HepG2 (cell line): ENCODE measurements around the gene DNAJB2. TPM values are rescaled to one million over a fixed set of nuclear protein-coding genes. Genes with fewer than 3 reads are reported as not detected.
A peak's percentile ranks its signal among the peaks of the same experiment; 100 is the strongest.

ENCODE experiments used
- ATRX ChIP-seq: sonication (generic); formaldehyde crosslinking; IDR thresholded peaks from 2 replicates; pipeline ENCODE4 v1.4.0; 2020; ENCODE audit warnings: missing genetic modification reagents, borderline replicate concordance
- FOXC1 ChIP-seq: sonication (generic); formaldehyde crosslinking; IDR thresholded peaks from 2 replicates; pipeline ENCODE4 v1.8.0; 2022; ENCODE audit warnings: mild to moderate bottlenecking, missing genetic modification reagents, borderline replicate concordance
- HOXA3 ChIP-seq: sonication (generic); formaldehyde crosslinking; IDR thresholded peaks from 2 replicates; pipeline ENCODE4 v1.5.0; 2020; ENCODE audit warnings: missing genetic modification reagents
- KDM3A ChIP-seq: IDR thresholded peaks from 2 replicates; pipeline ENCODE4 v1.6.1; 2018; ENCODE audit warnings: low read depth, missing compliant biosample characterization
- KMT2B ChIP-seq: IDR thresholded peaks from 2 replicates; pipeline ENCODE4 v1.6.1; 2016; ENCODE audit warnings: missing genetic modification reagents, missing compliant biosample characterization
- PHF20 ChIP-seq: sonication (generic); formaldehyde crosslinking; IDR thresholded peaks from 2 replicates; pipeline ENCODE4 v1.5.0; 2020; ENCODE audit warnings: mild to moderate bottlenecking, missing genetic modification reagents
- PRMT3 ChIP-seq: sonication (generic); formaldehyde crosslinking; IDR thresholded peaks from 2 replicates; pipeline ENCODE4 v1.8.1; 2022; ENCODE audit warnings: low read depth, mild to moderate bottlenecking, moderate library complexity, missing genetic modification reagents, borderline replicate concordance
- SRF ChIP-seq: IDR thresholded peaks from 2 replicates; pipeline ENCODE4 v1.6.1; 2011; ENCODE audit warnings: mild to moderate bottlenecking, low read depth, low read length, moderate library complexity
- ZNF782 ChIP-seq: sonication (generic); formaldehyde crosslinking; IDR thresholded peaks from 2 replicates; pipeline ENCODE4 v1.4.0; 2020; ENCODE audit warnings: missing genetic modification reagents, mild to moderate bottlenecking, borderline replicate concordance
- polyA plus RNA-seq, 8 experiments: library from polyadenylated mRNA; depleted of rRNA in 3 of 8; stranded (reverse) in 7 of 8; unstranded in 1 of 8; fragments of >200 nt; fragmentation: Illumina TruSeq in 4 of 8; extraction: Trizol in 4 of 8; gene quantifications; 2 replicates each; pipeline versions ENCODE4 v1.2.1 to v1.2.3, GENCODE V29; 2011 to 2016; ENCODE audit warnings: low read depth in 4 of 8, missing spikeins in 1 of 8, mixed read lengths in 1 of 8; ENCODE audit not compliant: insufficient read depth in 1 of 8
- total RNA-seq, 5 experiments: library from RNA; depleted of rRNA; stranded (reverse); fragments of >200 nt; fragmentation: Illumina TruSeq; extraction: Trizol; gene quantifications; 2 replicates each; pipeline ENCODE4 v1.2.3, GENCODE V29; 2016; ENCODE audit warnings: low read depth in 1 of 5
- TF ChIP-seq, protein P1 (sequence below): sonication (generic); formaldehyde crosslinking; IDR thresholded peaks from 2 replicates; pipeline ENCODE4 v1.9.0; 2021; ENCODE audit warnings: mild to moderate bottlenecking, missing genetic modification reagents
- TF ChIP-seq, protein P2 (sequence below): sonication (generic); formaldehyde crosslinking; IDR thresholded peaks from 2 replicates; pipeline ENCODE4 v1.9.0; 2022; ENCODE audit warnings: missing genetic modification reagents, mild to moderate bottlenecking, borderline replicate concordance
- TF ChIP-seq, protein P3 (sequence below): sonication (generic); formaldehyde crosslinking; IDR thresholded peaks from 2 replicates; pipeline ENCODE4 v1.5.0; 2020; ENCODE audit warnings: mild to moderate bottlenecking, missing genetic modification reagents, borderline replicate concordance
- TF ChIP-seq, protein P4 (sequence below), 2 experiments: sonication (generic) in 1 of 2; formaldehyde crosslinking in 1 of 2; IDR thresholded peaks; 2 replicates each; pipeline versions ENCODE4 v1.4.0 to v1.6.1; 2018 to 2020; ENCODE audit warnings: missing genetic modification reagents in 2 of 2, borderline replicate concordance in 1 of 2, low read depth in 1 of 2, mild to moderate bottlenecking in 1 of 2, missing biosample characterization in 1 of 2

Gene DNAJB2
- total and polyA plus RNA-seq, 2 of the 13 experiments (the other 11 are each of a cell fraction or from before 2014, with no cell fraction given), result 21.3 to 31.1 TPM

DNA sequence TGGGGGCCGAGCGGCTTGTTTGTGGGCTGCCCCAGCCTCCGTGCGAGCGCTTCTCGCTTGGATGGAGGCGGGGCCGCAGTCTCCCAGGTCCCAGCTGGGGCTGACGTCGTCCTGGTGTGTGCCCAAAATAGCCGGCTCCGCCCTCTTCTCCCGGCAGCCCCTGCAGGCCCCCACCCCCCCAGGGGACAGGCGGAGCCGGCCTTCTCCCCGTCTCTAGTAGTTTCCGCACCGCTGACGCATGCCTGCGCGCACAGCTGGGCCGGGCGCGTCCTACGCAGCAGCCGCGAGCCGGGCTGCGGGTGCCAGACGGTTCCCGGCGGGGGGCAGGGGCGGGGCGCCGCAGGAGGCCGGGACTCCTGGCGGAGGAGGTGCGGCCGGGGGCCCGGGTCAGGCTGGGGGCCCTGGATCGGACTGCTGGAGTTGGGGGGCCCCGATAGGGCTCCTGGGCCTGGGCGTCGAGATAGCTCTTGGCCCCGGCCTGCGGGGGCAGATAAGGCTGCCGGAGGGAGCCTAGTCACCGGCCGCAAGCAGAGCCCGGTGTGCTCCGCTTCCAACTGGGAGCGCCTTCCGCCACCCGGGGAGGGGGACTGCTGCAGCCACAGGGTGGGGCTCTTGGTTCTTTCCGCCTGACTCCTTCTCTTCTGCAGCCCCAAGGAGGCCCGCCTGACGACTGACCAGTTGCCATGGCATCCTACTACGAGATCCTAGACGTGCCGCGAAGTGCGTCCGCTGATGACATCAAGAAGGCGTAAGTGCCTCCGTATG, at the start of gene DNAJB2 (continued):
- TF ChIP-seq, protein P1, sequence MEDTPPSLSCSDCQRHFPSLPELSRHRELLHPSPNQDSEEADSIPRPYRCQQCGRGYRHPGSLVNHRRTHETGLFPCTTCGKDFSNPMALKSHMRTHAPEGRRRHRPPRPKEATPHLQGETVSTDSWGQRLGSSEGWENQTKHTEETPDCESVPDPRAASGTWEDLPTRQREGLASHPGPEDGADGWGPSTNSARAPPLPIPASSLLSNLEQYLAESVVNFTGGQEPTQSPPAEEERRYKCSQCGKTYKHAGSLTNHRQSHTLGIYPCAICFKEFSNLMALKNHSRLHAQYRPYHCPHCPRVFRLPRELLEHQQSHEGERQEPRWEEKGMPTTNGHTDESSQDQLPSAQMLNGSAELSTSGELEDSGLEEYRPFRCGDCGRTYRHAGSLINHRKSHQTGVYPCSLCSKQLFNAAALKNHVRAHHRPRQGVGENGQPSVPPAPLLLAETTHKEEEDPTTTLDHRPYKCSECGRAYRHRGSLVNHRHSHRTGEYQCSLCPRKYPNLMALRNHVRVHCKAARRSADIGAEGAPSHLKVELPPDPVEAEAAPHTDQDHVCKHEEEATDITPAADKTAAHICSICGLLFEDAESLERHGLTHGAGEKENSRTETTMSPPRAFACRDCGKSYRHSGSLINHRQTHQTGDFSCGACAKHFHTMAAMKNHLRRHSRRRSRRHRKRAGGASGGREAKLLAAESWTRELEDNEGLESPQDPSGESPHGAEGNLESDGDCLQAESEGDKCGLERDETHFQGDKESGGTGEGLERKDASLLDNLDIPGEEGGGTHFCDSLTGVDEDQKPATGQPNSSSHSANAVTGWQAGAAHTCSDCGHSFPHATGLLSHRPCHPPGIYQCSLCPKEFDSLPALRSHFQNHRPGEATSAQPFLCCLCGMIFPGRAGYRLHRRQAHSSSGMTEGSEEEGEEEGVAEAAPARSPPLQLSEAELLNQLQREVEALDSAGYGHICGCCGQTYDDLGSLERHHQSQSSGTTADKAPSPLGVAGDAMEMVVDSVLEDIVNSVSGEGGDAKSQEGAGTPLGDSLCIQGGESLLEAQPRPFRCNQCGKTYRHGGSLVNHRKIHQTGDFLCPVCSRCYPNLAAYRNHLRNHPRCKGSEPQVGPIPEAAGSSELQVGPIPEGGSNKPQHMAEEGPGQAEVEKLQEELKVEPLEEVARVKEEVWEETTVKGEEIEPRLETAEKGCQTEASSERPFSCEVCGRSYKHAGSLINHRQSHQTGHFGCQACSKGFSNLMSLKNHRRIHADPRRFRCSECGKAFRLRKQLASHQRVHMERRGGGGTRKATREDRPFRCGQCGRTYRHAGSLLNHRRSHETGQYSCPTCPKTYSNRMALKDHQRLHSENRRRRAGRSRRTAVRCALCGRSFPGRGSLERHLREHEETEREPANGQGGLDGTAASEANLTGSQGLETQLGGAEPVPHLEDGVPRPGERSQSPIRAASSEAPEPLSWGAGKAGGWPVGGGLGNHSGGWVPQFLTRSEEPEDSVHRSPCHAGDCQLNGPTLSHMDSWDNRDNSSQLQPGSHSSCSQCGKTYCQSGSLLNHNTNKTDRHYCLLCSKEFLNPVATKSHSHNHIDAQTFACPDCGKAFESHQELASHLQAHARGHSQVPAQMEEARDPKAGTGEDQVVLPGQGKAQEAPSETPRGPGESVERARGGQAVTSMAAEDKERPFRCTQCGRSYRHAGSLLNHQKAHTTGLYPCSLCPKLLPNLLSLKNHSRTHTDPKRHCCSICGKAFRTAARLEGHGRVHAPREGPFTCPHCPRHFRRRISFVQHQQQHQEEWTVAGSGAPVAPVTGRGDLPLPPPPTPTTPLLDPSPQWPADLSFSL (CRISPR knock-in tag), result no peak
- TF ChIP-seq, protein P2, sequence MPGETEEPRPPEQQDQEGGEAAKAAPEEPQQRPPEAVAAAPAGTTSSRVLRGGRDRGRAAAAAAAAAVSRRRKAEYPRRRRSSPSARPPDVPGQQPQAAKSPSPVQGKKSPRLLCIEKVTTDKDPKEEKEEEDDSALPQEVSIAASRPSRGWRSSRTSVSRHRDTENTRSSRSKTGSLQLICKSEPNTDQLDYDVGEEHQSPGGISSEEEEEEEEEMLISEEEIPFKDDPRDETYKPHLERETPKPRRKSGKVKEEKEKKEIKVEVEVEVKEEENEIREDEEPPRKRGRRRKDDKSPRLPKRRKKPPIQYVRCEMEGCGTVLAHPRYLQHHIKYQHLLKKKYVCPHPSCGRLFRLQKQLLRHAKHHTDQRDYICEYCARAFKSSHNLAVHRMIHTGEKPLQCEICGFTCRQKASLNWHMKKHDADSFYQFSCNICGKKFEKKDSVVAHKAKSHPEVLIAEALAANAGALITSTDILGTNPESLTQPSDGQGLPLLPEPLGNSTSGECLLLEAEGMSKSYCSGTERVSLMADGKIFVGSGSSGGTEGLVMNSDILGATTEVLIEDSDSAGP (CRISPR knock-in tag), result peak; percentile 55
- 0 out of 2 replicates have a peak, but pooled peaks have one; percentile 55 for TF ChIP-seq FOXC1 (CRISPR knock-in tag)
- TF ChIP-seq SRF, result no peak; the same call in 1 of the 2 replicates
- peak; percentile 70 for TF ChIP-seq KMT2B (CRISPR knock-in tag)
- TF ChIP-seq PHF20 (CRISPR knock-in tag), result peak; percentile 84
- TF ChIP-seq, protein P3, sequence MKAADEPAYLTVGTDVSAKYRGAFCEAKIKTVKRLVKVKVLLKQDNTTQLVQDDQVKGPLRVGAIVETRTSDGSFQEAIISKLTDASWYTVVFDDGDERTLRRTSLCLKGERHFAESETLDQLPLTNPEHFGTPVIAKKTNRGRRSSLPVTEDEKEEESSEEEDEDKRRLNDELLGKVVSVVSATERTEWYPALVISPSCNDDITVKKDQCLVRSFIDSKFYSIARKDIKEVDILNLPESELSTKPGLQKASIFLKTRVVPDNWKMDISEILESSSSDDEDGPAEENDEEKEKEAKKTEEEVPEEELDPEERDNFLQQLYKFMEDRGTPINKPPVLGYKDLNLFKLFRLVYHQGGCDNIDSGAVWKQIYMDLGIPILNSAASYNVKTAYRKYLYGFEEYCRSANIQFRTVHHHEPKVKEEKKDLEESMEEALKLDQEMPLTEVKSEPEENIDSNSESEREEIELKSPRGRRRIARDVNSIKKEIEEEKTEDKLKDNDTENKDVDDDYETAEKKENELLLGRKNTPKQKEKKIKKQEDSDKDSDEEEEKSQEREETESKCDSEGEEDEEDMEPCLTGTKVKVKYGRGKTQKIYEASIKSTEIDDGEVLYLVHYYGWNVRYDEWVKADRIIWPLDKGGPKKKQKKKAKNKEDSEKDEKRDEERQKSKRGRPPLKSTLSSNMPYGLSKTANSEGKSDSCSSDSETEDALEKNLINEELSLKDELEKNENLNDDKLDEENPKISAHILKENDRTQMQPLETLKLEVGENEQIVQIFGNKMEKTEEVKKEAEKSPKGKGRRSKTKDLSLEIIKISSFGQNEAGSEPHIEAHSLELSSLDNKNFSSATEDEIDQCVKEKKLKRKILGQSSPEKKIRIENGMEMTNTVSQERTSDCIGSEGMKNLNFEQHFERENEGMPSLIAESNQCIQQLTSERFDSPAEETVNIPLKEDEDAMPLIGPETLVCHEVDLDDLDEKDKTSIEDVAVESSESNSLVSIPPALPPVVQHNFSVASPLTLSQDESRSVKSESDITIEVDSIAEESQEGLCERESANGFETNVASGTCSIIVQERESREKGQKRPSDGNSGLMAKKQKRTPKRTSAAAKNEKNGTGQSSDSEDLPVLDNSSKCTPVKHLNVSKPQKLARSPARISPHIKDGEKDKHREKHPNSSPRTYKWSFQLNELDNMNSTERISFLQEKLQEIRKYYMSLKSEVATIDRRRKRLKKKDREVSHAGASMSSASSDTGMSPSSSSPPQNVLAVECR, result peak; percentile 91; the same call in 1 of the 2 replicates
- TF ChIP-seq HOXA3 (CRISPR knock-in tag), result peak; percentile 90
- peak; percentile 45; the same call in 1 of the 2 replicates for TF ChIP-seq PRMT3 (CRISPR knock-in tag)
- no peak for TF ChIP-seq ZNF782 (CRISPR knock-in tag)
- peak; percentile 91; the same call in 1 of the 2 replicates for TF ChIP-seq KDM3A
- TF ChIP-seq, protein P4, sequence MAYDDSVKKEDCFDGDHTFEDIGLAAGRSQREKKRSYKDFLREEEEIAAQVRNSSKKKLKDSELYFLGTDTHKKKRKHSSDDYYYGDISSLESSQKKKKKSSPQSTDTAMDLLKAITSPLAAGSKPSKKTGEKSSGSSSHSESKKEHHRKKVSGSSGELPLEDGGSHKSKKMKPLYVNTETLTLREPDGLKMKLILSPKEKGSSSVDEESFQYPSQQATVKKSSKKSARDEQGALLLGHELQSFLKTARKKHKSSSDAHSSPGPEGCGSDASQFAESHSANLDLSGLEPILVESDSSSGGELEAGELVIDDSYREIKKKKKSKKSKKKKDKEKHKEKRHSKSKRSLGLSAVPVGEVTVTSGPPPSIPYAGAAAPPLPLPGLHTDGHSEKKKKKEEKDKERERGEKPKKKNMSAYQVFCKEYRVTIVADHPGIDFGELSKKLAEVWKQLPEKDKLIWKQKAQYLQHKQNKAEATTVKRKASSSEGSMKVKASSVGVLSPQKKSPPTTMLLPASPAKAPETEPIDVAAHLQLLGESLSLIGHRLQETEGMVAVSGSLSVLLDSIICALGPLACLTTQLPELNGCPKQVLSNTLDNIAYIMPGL (CRISPR knock-in tag; IDR thresholded peaks at IDR 0.05; ENCODE audit: borderline replicate concordance in 1 of 2, low read depth in 1 of 2), result peak; percentile 63 to 73; a peak in 2 of 4 replicates
- TF ChIP-seq ATRX (CRISPR knock-in tag), result no peak
